HG03354 (cell line): ENCODE data around the gene MT4.

ENCODE experiments used
- ATAC-seq: cut with Tn5 transposase; IDR thresholded peaks from one replicate; pipeline ENCODE4 v1.9.1; 2021; ENCODE audit warnings: mild to moderate bottlenecking; ENCODE audit not compliant: unreplicated experiment, poor library complexity, severe bottlenecking

Gene MT4

DNA sequence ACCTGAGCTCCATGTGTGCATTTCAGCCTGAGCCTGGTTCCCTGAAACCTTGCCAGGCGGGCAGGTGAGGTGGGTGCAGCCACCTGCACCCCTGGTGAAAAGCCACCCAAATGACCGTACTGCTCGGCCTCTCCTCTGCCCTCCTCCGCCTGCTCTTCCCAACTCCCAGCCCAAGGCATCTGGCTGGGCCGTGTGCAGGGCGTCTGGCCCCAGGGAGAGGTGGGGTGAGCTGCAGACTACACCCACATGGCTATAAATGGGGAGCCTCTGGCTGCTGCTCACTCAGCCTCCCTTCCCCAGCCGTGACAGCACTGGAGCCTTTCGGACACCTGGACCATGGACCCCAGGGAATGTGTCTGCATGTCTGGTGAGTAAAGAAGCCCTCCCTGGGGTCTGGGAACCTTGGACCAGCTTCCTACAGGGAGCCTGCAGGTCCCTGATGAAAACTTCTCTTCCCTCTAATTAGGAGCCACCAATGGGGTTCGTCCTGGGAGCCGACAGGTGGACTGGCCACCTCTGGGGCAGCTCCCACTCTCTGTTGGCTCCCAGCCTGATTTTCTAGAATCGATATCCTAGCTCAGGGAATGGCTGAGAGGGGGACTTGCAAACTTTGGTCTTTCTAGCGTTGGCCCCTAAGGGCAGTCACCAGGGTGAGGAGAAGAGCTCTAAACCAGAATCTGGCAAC, at the start of gene MT4:
MT4 (plus strand) TSS at position 281 of the 685 bp plus-strand sequence; CDS start at position 337, 56 bp downstream.
- ATAC-seq: no peak

GRCh38 chr16:56515665-56516064, 49.2 kb upstream of the MT4 start:
- no peak for ATAC-seq

DNA sequence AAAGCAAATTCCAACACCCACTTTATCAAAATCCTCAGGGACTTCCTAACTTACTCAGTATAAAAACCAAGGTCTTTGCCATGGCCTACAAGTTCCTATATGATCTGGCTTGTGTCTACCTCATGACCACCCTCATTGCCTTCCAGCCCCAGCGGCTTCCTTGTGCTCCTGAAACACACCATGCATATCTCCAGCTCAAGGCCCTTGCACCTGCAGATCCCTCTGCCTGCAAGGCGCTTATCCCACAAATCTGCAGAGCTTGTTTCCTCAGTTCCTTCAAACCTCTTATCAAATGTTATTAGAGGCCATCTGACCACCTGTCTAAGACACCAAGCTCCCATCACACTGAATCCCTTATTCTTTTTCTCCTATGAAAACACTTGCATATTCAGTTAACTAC, 47.7 kb upstream of the MT4 start:
- no peak for ATAC-seq

DNA sequence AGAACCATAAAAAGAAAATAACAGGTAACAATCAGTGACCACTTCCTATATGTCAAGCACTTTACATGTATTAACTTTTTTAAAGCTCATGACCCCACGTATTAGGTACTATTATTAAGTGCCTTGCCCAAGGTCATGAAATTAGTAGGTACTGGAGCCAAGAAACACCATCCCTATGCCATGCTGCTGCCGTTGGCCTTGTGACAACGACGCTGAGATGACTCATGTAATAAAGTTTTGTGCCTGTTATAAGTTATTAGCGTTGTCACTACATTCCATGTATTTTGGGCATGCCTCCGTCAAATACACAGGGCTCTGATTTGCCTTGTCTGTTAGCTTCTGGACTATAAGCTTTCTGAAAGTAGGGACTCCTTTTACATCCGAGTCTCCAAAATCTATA, 46.4 kb upstream of the MT4 start:
- no peak for ATAC-seq

DNA sequence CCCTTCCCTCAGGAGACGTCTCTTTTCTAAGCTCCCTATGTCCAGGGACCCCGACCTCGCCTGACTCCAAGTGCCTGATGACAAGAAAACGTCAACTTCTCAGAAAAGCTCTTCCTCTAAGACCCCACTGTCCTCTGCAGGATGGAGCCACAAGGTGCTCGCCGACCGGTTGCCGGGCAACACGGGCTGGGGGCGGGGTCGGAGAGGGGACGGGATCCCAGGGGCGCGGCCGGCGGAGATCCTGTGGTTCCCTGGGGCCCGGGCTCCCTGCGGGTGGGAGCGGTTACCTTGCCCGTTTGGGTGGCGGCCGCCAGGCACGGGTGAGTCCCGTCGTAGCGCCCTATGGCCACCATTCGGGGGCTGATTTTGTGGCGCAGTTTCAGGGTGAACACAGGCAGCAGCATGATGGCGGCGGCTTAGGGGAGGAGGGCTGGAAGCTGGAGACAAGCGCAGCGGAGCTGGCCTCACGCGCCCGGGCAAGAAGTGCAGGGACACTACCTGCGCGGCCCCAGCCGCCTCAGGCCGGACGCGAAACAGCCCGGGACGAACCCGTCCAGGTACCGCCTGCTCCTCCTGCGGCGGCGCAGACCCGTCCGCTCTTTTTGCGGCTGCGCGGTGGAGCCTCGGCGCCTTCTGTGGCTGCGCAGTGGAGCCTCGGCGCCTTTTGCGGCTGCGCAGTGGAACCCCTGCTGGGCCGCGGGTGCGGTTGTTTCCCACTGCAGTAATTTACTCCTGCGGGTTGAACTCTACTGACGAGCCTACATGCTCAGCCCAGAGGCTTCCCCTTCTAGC, 45.2 kb upstream of the MT4 start, which contains the start of gene BBS2:
BBS2 (minus strand) TSS at position 566 of the 792 bp plus-strand sequence; CDS start at position 404, 162 bp downstream.
- ATAC-seq: peak; percentile 87

GRCh38 chr16:56520251-56520577, 44.7 kb upstream of the MT4 start:
- ATAC-seq: peak; percentile 3

- ATAC-seq: no peak
Measured at GRCh38 chr16:56525236-56525635, 39.6 kb upstream of the MT4 start.

- no peak for ATAC-seq
Measured at GRCh38 chr16:56530872-56531271, 34.0 kb upstream of the MT4 start.

DNA sequence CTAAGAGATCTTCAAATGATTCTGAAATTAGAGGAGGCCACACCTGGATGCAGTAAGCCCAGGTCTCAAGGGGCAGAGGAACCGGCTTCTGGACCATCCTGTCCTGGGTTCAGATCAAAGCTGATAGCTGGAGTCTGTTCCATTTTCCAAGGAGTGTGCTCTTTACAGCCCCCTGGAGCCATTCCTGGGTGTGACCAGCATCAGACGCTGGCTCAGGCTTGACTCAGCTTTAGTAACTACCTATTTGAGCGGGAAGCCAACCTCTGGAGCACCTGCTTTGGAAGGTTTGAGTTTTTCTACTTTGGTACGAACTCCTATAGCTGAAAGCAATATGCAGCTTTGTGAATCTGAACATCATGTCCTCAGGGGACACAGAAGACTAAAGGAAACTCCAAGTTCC, 32.2 kb upstream of the MT4 start:
- ATAC-seq: no peak

GRCh38 chr16:56534847-56535383, 30.0 kb upstream of the MT4 start:
- no peak for ATAC-seq

DNA sequence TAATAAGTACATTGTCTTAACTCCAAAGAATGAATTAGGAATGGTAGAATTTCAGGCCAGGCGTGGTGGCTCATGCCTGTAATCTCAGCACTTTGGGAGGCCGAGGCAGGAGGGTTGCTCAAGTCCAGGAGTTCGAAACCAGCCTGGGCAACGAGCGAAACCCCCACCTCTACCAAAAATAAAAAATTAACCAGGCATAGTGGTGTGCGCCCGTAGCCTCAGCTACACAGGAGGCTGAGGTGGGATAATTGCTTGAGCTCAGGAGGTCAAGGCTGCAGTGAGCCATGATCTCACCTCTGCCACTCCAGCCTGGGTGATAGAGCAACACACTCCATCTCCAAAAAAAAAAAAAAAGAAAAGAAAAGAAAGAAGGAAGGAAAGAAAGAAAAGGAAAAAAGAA, 26.5 kb upstream of the MT4 start:
- no peak for ATAC-seq

DNA sequence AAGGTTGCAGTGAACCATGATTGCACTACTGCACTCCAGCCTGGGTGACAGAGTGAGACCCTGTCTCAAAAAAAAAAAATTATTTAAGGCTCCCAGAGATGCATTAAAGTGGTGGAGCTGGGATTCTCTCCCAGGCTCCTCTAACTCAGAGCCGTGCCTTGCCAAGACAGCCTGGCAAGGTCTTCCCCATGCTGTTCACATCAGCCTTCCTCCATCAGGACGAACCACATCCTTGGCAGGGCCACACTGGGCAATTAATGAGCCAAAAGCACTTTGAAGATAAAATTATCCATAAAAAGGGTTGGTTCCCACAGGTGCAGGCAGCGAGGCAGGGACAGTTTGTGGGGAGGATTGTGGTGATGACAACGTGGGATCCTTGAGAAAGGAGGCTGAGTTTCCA, 25.2 kb upstream of the MT4 start:
- no peak for ATAC-seq

DNA sequence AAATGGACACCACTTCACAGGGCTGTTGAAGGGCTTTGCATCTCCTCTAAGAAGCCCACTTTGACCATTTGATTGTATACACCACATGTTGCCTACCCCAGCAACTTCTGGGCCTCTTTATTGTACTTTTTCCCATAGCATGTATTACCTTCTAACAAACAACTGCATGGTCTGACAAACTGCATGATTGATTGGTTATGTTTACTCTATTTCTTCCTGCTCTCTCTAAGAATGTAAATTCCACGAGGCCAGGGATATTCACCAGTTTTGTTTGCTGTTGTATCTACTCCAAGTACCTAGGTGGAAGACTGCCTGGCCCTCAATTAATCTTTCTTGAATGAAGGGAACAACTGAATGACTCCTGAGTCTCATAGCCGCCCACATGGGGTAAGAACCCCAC, 22.8 kb upstream of the MT4 start:
- ATAC-seq: no peak

- no peak for ATAC-seq
Measured at GRCh38 chr16:56547120-56547948, 17.5 kb upstream of the MT4 start.

- no peak for ATAC-seq
Measured at GRCh38 chr16:56547949-56548567, 16.8 kb upstream of the MT4 start.

- ATAC-seq: no peak
Measured at GRCh38 chr16:56549161-56549560, 15.7 kb upstream of the MT4 start.

DNA sequence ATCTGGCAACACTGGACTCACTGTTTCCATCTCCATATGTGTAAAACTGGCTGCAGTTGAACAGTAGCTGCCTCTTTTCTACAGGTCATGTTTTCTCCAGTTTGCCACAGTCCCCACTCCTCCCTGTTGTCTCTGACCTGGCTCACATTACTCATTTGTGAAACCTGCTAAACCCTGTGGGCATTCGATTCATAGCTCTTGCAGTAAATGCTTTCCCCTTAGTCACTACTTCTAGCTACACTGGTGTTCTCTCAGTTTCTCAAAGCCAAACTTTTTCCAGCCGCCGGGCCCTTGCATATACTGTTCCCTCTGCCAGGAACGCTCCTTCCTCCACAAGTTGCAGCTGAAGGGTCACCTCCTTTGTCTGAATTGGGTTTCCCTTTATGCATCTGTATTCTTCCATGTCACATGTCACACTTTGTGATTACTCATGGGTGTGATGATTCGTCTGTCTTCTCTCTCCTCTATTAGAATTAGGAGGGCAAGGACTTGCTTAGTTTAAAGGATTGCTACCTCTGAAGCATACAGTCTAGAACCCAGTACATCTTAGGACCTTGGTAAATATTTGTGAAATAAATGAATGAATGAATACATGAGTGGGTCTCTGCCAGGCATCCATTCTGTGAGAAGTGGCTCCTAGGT, 15.0 kb upstream of the MT4 start:
- ATAC-seq: no peak

DNA sequence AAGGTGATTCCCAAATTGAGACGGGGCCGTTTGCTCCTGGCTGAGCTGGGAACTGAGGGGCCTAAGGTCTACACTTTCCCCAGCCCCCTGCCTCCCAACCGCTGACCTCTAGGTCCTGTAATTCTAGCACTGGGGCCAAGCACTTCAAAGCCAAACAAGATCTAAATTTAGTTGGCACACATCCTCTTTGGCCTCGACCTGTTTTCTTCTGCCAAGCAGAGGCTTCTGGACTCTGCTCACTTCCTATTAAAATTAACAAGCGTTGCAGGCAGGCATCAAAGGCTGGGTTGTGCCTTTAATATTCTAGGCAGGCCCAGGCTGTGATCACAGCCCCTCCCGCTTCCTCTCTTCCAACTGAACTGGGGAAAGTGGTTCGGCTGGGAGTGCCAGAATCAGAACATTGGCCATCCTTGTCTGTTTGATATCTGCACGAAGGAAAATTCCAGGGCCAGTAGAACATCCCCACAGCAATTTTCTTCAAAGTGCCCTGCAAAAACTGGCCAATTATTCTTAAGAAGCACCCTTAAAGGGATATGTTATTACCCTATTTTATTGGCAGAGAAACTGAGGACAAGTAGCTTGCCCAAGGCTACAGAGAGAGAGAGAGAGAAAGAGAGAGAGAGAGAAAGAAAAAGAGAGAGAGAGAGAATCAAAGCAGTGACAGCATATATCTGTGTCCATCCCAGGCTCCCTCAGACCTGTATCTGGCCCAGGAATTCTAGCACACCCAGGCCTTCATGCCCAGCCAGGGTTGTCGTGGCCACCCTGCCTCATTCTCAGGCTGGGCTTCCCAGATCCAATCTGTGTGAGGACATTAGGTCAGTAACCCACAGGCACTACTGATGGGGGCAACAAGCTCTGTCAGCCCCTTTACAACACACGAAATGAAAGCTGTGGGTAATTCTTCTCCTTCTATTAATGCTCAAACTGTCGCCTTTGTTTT, 12.8 kb upstream of the MT4 start:
- no peak for ATAC-seq
